ENCODE data around the gene PTPRN2.

- no peak for TF ChIP-seq CTCF (IDR thresholded peaks at IDR 0.05; ENCODE audit: low read depth, low read length)
- TF ChIP-seq POLR2A (IDR thresholded peaks at IDR 0.05; ENCODE audit: extremely low read depth, insufficient read length) = no peak
Measured at GRCh38 chr7:157893535-157894044, 694.0 kb downstream of the PTPRN2 start.
